Stimulated activated naive CD4-positive, alpha-beta T cell treated with Interleukin-2 at 50 U/mL for 16 hours (primary cell): ENCODE data around the gene BMP8B.
A peak's percentile ranks its signal among the peaks of the same experiment; 100 is the strongest.
"Not testable (repeated sequence)": the region's sequence is repeated elsewhere in the genome, so short reads cannot be mapped to it uniquely, and the experiment has no call there.

Experiments
- DNase-seq: peaks from one replicate; lab custom pipeline; 2025; lab: John Stamatoyannopoulos, UW

BMP8B gene

DNA sequence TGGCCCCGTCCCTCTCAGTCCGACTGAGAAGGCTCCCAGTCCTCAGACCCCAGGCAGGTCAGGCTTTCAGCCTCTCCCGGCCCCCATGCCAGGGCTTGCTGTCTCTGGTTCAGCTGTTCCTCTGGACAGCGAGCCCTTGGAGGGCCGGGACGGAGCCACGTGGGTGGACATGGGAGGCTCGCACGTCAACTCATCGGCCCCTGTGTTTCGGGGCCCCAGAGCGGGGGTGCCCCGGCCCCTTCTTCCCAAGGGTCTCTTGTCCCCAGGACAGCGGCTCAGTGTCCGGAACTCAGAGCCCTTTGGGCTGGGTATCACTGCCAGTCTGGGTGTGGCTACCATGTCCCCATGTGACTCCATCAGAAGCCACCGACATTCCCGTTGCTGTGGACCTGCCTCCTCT lies 10.8 kb downstream of the BMP8B start:
- not testable (repeated sequence) for DNase-seq

DNA sequence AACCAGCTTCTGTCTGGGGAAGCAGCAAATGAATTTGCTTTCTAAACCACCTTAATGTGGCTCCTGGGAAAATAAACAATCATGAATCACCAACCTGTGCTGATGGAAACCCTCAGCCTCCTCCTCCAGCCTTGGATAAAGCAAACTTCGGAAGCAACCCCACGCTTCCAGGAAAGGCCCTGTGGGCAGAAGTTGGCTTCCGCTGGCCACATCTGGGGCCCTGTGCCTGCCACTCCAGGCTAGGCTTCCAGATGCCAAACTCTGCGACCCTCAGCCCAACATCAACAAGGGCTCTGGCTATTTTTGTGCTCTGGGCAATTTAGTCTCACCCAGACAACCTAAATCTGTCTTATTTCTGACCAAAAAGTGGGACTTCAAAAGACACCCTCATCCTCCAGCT lies 11.4 kb downstream of the BMP8B start:
- no peak for DNase-seq

DNA sequence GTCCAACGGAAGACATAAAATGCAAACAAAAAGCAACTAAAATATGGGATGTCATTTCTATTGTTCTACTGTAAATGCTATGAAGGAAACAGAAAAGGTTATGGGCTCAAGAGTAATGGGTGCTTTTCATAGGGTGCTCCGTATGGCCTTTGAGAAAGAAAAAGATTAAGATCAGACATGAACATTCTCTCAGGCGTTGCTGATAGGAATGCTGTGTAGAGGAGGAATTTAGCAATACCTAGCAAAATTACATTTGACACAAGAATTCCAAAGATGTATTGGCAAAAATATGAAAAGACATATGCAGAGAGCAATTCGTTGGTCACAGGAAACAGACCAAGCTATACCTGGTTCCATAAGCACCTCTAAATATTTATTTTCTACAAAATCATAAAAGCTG lies 11.8 kb downstream of the BMP8B start:
- no peak for DNase-seq

DNA sequence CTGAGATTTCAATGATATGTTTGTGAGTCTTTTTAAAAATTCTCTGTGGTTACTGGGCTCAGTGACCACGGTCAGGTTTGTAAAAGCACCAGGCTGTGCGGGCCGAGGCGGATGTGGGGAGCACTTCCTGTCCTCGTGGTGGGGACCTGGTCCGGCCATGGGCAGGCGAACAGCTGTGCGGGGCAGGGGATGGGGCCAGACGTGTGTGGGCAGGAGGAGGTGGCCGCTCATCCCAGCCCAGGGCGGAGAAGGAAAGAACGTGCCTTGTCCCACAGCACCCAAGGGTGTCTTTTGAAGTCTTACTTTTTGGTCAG lies 12.3 kb downstream of the BMP8B start:
- no peak for DNase-seq

DNA sequence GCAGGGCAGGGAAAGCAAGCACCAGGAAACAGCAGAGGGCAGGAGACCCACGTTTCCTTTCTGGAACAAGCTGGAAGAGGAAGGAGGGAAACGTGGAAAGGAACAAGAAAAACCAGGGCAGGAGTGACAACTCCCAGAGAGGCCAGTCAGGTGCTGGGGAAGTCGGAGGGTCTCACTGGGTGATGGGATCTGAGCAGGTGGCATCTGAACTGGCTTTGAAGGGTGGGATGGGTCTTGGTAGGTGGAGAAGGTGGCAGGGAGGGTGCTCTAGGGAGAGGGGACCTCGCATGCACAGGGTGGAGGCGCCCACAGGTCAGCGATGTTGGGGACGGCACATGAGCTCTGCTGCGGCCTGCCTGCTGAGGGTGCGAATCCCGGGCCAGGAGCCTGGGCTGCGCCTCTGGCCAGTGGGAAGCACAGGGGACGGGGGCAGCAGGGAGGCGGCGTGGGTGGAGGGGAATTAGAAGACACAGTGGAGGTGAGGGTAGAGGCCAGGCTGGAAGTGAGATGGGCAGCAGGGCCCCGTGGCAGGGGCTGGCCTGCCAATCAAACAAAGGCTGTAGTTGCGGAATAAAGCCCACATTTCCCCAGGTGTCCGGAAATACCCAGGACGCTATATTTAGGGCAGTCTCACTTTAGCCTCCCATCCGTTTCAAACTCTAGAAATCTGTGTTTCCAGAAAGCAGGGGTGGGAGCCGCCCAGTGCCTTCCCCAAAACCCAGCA lies 12.8 kb downstream of the BMP8B start:
- not testable (repeated sequence) for DNase-seq

DNA sequence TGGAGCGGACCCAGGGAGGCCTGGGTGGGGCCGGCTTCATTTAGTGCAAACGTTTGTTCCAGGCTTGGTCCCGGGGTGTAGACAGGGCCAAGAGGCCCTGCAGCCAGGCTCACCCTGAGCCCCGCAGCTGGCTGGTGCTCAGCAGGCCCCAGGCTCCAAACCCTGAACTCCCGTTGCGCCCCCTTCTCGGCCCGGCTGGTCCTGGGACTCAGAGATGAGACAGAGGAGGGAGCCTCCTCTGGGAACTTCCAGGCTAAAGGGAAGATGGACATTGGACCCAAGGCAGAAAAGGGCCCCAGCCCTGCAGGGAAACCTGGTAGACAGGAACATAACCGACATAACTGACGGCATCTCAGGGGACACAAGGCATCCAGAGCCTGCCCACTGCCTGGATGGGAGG lies 13.5 kb downstream of the BMP8B start:
- not testable (repeated sequence) for DNase-seq

DNA sequence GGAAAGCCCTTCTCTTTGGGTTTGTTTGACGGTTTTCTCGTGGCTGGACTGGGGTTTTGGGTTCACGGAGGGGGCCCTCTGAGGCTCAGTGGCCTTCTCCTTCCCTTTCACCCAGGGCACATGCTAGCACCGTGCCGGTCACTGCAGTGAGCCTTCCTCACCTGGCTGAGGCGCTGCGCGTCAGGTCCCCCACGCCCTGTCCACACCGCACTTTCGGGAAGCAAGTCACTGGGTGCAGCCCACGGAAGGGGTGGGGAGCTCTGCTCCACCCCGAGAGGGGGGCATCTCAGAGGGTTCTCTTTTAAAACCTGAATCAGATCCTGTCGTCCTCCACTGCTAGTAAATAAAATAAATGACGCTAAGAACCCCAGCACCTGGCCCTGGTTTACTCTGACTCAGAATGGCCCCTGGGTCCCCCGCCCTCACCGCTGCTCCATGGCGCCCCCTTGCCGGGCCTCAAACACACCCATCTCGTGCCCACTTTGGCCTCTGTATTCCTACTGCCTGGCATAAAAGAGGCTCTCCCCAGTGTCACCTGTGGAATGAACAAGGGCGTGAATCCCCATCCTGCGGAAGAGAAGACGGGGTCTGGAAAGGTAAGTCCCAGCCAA lies 15.2 kb downstream of the BMP8B start:
- DNase-seq, result not testable (repeated sequence)

DNA sequence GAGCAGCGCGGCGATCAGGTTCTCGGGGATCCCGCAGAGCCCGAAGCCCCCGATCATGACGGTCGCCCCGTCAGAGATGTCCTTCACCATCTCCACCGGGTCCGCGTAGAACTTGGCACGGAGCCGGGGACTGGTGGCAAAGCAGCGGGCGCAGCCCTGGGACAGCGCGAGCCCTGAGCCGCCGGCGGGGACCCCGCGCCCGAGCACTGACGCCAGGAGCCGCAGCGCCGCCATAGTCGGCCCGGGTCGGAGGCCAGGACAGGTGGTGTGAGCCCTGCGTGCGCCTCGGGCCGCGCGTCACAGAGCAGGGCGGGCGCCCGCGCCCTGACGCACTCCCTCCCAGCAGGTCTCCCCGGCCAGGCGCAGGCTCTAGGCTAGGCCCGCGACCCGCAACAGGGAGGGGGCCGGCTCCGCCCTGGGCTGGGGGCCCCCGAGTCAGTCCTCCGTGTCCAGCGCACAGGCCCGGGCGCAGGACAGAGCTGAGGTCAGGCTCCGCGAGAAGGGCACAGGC lies 17.6 kb downstream of the BMP8B start, which contains the start of gene OXCT2:
Gene OXCT2 (minus strand): TSS at position 327 of the 511 bp plus-strand sequence. CDS start 93 bp downstream, at position 234.
- not testable (repeated sequence) for DNase-seq

DNA sequence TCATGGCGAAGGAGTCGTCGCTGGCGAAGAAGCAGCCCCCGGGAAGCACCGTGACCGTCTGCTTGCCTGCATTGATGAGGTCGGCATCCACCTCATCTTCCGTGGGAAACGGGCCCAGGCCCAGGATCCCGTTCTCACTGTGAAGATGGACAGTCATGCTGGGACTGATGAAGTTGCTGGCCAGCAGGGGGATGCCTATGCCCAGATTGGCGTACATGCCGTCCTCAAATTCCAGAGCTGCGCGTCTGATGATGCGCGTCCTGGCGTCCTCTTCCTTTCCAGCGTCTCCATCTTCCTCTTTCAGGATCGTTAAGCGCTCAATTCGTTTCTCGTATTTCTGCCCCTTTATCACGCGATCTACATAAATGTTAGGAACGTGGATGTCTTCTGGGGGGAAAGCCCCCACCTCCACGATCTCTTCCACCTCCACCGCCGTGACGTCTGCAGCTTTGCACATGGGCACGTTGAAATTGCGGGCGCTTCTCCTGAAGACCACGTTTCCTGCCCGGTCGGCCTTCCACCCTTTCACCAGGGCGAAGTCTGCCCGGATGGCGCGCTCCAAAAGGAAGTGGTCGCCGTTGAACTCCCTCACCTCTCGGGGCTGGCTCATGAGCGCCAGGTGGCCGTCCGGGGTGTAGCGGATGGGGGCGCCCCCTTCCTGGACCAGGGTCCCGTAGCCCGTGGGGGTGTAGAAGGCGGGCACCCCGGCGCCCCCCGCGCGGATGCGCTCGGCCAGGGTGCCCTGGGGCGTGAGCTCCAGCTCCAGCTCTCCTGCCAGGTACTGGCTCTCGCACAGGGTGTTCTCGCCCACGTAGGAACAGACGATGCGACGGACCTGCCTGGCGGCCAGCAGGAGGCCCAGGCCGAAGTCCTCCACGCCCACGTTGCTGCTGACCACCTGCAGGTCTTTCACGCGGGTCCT lies 18.3 kb downstream of the BMP8B start:
- peak; percentile 7 for DNase-seq

DNA sequence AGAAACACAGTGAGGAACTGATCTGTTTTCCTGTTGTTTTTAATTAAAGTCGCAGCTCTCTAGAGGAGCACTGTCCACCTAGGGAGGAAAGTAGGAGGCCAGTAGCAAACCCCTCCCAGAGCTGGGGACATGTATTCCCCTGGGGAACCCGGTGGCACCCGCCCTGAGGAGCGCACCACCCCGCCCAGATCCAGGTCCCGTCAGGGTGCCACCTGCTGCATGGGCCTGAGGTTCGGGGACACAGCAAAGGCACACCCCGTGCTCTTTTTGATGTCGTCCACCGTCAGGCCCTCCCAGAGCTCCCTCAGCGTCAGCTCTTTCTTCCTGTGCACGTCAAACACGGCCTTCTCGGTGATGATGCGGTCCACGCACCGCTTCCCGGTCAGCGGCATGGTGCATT lies 19.2 kb downstream of the BMP8B start:
- DNase-seq, result not testable (repeated sequence)

DNA sequence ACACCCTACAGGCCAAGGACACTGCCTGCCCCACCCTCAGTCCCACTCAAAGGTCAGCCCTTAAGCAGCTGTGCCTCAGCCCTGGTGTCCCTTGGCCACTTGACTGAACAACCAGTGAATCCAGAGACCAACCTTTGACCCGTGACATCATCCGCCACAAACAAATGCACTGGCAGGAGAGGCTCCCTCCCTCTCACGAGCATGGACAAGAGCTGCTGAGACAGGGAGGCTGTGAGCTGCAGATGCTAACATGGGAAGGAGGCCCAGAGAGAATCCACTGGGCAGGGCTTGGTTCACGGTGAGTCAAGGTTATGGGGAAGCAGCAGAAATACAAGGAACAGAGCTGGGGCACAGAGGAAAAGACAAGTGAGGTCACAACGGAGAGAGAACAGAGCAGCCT lies 22.2 kb downstream of the BMP8B start:
- DNase-seq, result not testable (repeated sequence)

DNA sequence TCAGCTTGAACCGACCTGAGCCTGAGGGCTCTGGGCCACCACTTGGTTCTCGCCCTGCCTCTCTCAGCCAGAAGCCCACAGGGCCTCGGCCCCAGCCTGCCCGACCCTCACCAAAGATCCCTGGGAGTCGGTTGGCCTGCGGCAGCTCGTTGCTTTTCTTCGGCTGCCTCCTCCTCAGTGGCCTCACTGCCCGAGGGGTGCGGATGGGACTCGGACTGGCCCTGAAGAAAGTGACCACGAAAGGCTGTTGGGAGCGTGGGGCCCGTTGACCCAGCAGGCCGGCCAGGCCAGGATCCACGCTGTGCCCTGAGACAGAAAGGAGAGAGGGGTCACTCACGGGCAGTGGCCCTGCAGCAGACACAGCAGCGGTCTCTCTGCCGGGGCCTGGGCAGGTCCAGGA lies 24.2 kb downstream of the BMP8B start:
- not testable (repeated sequence) for DNase-seq

DNA sequence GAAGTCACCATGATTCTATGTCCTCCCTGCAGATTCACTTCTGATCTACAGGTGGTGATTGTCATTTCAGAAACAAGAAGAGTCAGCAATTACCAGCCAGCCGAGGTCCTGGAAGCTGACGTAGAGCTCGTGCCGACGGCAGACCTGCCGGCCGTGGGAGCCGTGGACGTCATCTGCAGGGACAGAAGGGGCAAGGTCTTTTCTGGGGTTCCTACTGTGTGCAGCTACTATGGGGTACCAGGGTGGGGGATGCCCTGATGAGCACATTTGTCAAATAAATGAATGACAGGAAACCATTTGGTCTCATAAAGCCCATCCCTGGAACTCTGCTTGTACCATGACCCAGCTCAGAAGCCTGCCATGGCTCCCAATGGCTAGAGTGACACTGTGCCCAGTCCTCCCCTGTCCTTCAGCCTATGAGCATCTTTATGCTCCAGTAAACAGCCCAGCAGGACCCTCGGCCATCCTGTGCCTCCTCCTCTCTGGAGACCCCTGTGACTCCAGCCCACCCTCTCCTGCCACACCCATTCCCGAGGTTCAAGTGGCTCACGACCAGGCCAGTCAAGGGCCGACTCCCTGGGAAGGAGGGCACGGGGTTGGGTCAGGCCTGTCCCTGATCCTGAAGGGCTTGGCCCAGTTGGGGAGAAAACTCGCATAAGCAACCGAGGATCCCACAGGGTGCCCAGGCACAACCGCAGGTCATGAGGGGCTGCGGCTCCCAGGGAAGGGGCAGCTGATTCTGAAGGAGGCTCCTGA lies 24.9 kb downstream of the BMP8B start:
- not testable (repeated sequence) for DNase-seq

DNA sequence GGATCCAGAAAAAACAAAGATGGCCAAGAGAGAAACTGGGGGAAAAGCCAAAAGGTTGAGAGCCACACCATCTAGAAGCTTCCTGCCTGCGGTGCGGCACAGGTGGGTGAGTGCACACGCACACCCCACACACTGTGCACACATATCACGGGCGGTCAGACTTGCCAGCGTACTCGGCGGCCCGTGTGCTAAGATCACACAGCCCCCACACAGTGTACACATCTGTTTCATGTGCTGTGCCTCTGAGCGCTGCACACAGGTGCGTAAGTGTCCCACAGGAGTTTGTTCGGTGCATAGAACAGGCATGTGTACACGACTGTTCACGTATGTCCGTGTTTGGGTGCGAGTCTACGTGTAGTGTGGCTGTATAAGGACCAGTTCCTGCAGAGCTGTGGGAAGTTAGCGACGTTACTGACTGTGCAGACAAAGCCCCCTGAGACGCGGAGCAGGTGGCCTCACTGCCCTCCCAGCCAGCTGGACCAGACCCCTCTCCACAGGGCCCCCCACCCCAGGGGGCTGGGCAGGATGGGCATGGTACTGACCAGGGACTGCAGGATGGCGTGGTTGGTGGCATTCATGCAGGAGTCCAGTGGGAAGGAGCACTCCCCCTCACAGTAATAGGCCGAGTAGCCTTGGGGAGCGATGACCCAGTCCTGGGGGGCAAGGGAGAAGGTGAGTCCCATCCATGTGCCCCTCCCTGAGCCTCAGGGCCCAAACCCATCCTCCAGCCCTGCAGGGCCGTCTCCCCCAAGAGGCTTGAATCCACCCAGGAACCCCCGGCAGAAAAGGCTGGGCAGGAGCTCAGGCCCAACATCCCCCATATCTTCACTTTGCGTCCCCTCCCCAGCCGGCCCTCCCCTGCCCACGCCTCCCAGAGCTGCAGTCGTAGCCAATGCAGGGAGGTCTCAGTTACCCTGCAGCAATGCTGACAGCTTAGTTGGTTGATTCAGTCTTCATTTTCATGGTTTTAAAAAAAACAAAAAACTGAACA lies 25.8 kb downstream of the BMP8B start:
- no peak for DNase-seq

DNA sequence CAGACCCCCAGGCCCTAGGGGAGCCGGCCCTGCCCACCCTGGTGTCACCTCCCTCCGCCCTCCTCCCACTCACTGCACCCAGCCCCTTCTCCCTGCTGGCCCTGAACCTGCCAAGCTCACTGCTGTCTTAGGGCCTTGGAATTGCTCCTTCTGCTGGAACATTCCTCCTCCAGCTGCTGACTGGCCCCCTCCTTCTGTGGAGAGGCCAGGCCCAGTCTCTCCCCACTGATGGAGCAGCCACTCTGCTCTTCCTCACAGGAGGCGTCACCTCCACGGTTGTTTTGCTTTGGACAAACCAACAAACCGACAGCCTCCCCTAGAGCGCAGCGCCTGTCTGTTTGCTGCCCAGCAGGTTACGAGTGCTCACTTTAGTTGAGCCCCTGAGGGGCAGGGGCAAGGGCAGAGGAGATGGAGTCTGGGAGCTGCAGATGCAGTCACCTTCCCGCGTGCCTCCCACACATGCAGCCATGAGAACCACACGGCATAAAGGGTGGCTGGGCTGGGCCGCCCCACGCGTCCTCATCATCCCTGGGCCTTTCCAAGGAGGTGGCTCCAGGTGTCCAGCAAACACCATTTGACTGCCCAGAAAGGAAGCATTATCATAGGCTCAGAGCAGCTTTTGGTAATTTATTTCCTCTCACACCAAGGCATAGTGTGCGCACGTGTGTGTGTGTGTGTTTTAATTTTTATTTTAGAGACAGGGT lies 27.0 kb downstream of the BMP8B start:
- DNase-seq, result no peak

DNA sequence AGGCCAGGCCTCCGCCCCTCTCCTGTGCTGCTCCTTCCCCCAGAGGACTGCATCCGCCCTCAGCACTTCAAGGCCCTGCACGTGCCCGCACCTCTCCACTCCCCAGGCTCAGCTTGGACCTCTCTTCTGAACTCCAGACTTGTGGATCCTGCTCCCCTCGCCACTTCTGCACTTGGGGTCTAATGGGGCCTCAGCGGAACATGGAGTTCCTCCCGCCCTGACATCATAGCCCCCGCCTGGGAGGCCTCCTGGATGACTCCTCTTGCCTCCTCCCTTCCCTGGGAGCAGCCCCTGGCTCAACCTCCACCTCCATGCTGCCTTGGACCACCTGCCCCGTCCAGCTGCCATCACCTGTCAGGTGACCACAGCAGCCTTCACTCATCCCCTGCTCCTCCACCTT lies 27.6 kb downstream of the BMP8B start:
- DNase-seq, result no peak

DNA sequence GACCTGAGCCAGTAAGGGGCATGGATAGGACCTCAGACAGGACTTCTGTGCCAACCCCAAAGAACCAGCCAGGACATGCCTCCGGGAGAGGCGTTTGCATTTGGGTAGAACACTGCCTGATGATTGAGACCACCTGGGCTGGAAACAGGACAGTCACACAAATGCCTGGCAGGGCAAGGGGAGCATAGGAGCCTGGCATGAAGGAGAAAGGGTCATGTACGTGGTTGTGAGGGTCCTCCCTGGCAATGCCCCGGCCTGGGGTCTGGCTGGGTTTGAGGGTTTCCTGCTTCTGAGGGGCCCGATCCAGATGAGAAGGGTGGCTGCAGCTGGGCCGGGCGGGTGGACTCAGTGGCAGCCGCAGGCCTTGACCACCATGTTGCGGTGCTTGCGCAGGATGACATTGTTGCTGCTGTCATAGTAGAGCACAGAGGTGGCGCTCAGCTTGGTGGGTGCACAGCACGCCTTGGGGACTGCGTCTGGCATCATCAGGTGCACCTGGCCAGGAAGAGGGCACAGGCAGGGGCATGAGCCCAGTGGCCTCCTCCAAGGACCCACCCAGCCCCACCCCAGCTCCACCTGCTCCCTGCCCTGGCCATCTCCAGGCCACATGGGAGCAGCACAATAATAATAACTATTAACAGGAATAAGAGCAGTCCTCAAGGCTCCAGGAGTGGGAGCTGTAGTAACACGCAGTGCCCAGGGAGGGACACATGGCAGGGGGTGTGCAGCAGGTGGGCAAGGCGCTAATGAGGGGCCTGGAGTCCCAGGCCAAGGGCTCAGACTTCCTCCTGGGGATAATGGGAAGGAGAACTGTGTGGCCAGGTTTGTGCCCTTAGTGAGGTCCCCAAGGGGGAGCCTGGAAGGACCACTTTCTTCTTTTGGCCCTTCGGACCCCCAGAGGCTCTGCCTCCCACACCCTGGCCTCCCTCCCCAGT lies 28.3 kb downstream of the BMP8B start:
- DNase-seq, result no peak

DNA sequence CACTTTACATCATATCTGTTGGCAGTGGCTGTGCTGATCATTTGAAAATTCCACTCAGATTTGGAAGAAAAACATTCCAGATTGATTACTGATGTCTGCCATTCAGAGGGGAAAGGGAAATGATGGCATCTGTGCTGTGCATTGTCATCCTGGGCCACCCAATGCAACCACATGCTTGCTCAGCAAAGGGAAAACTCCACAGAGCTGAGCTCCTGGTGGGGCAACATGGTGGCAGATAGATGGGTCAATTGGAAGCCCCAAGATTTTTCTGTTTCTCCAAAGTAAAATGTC lies 29.3 kb downstream of the BMP8B start:
- DNase-seq, result no peak
